Muscle of leg (tissue), 11 donors: ENCODE measurements around the gene SELPLG. TPM values are rescaled to one million over a fixed set of nuclear protein-coding genes. Genes with fewer than 3 reads are reported as not detected.

Source experiments
- DNase-seq: peaks from one replicate; pipeline ENCODE4 v3.0.0; 2013
- H3K27ac ChIP-seq: one replicate; pipeline ENCODE4 v1.5.1; 2013; ENCODE audit warnings: mild to moderate bottlenecking, low read length, control low read depth
- H3K27me3 ChIP-seq: one replicate; pipeline ENCODE4 v1.6.1; 2013; ENCODE audit warnings: low read length; ENCODE audit not compliant: control insufficient read depth, insufficient read depth
- H3K36me3 ChIP-seq: one replicate; pipeline ENCODE4 v1.6.1; 2013; ENCODE audit warnings: low read length; ENCODE audit not compliant: control insufficient read depth, insufficient read depth
- H3K4me1 ChIP-seq: one replicate; pipeline ENCODE4 v1.6.1; 2013; ENCODE audit warnings: low read length; ENCODE audit not compliant: control insufficient read depth, insufficient read depth
- H3K4me3 ChIP-seq: one replicate; pipeline ENCODE4 v1.5.1; 2013; ENCODE audit warnings: low read length, control low read depth
- H3K9me3 ChIP-seq: replicated peaks from 2 replicates; pipeline ENCODE4 v1.6.1; 2013; ENCODE audit warnings: low read depth, low read length; ENCODE audit not compliant: control insufficient read depth
- WGBS: methylation state at CpG from one replicate; pipeline ENCODE4 v1.1.5; 2013; ENCODE audit warnings: missing lambda C conversion rate; ENCODE audit not compliant: insufficient coverage; 5-methylcytosine and 5-hydroxymethylcytosine counted together
- polyA plus RNA-seq, 8 donors: library from polyadenylated mRNA; unstranded; fragments of 120-200 nt; gene quantifications; one replicate each; pipeline versions ENCODE4 v1.2.1 to v1.2.3, GENCODE V29; 2013; ENCODE audit warnings: inconsistent platforms in 1 of 8, low replicate concordance in 1 of 8; ENCODE audit not compliant: insufficient read length in 8 of 8, insufficient read depth in 1 of 8
- total RNA-seq: library from RNA; stranded (reverse); fragments of 120-200 nt; gene quantifications from one replicate; pipeline ENCODE4 v1.2.4, GENCODE V29; 2013

The SELPLG gene
- total and polyA plus RNA-seq, 9 donors, result 2.8 to 5.5 (median 4.2) TPM

DNA sequence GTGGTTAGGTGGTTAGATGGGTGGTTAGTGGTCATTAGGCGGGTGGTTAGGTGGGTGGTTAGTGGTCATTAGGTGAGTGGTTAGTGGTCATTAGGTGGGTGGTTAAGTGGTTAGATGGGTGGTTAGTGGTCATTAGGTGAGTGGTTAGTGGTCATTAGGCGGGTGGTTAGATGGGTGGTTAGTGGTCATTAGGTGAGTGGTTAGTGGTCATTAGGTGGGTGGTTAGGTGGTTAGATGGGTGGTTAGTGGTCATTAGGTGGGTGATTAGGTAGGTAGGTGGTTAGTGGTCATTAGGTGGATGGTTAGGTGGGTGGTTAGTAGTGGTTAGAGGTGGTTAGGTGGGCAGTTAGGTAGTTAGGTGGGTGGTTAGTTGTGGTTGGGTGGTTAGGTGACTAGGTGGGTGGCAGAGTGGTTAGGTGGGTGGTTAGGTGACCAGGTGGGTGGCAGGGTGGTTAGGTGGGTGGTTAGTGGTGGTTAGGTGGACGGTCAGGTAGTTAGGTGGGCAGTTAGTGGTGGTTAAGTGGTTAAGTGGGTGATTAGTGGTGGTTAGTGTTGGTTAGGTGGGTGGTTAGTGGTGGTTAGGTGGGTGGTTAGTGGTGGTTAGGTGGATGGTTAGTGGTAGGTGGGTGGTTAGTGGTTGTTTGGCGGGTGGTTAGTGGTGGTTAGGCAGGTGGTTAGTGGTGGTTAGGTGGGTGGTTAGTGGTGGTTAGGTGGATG lies 27.8 kb downstream of the SELPLG start:
- DNase-seq, result no peak
- no peaks in the 10 kb centered on the region for H3K27me3 ChIP-seq
- H3K9me3 ChIP-seq, result no peaks in the 10 kb centered on the region
- H3K27ac ChIP-seq, result no peak overlapping the region
- peaks cover 43% of the 10 kb centered on the region for H3K4me1 ChIP-seq
- H3K36me3 ChIP-seq, result no peaks in the 10 kb centered on the region
- H3K4me3 ChIP-seq, result no peak overlapping the region
- 100% methylated on average over 4 of the region's 4 CpGs for WGBS

DNA sequence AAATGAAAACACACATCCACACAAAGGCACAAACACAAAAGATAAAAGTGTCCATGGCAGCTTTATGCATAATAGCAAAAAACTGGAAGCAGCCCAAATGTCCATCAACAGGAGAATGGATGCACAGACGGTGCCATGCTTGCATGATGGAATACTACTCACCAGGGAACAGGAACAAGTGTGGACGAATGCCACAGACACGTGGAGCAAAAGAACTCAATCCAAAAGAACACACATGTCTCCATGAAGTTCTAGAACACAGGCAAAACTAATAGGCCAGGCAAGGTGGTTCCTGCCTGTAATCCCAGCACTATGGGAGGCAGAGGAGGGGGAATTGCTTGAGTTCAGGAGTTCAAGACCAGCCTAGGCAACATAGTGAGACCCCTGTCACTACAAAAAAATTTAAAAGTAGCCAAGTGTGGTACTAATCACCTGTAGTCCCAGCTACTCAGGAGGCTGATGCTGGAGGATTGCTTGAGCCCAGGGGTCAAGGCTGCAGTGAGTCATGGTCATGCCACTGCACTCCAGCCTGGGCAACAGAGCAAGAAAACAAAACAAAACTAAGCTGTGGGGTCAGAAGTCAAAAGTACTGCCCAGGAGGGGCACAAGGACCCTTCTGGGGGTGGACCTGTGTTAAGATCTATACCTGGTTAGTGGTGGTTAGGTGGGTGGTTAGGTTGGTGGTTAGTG lies 28.5 kb downstream of the SELPLG start:
- Histone ChIP-seq H3K9me3 (no peaks in the 10 kb centered on the region), H3K4me1 (peaks cover 36% of the 10 kb centered on the region), H3K27ac (no peak overlapping the region), H3K27me3 (no peaks in the 10 kb centered on the region), H3K4me3 (no peak overlapping the region), H3K36me3 (no peaks in the 10 kb centered on the region)
- no CpG with 5 or more reads among the region's 3 CpGs for WGBS
- no peak for DNase-seq

DNA sequence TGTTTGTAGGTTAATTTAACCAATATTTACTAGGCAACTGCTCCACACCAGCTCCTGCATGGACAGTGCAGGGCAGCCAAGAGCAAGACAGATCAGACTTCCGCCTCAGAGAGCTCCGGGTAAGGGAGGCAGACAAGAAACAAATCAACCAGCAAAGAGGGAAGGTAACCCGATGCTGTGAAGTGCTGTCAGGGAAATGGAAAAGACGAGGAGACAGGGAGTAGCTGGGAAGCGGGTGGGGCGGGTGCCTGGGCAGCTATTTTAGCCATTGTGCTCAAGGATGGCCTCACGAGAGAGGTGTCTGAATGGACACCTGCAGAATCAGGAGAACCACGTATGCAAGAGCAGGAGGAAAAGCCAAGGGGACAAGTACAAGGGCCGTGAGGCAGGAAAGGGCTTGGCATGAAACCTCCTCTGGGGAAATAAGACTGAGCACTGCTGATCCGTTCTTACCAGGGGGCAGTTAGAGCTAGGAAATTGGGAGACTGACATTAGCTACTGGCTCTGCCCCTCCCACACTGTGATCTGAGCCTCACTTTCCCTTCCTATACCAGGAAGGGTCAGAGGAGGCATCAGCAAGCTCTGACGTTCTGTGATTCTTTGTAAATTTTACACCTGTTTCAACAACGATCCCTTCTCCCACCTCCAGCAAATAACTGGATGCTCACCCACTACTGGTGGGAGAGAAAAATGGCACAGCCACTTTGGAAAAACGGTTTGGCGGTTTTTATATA lies 29.3 kb downstream of the SELPLG start:
- 33% methylated on average over 11 of the region's 14 CpGs for WGBS
- H3K4me3 ChIP-seq, result no peak overlapping the region
- H3K27me3 ChIP-seq, result no peaks in the 10 kb centered on the region
- no peak overlapping the region for H3K27ac ChIP-seq
- H3K4me1 ChIP-seq, result peaks cover 28% of the 10 kb centered on the region
- no peaks in the 10 kb centered on the region for H3K36me3 ChIP-seq
- DNase-seq, result no peak
- no peaks in the 10 kb centered on the region for H3K9me3 ChIP-seq

DNA sequence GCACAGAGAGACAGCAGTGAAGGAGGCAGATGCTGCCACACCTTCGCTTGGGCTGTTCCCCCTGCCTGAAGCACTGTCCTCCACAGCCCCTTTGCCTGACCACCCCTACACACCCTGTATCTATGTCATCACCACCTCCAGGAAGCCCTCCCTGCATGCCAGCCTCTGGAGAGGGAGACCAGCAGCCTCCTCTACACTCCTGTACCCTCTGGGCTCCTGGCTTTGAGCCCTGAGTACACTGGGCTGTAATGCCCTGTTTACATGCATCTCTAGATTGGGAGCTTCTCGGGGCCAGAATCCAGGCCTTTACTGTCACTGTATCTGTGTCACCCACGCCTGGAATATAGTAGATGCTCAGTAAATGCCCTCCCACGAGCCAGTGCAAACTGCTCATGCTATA lies 30.0 kb downstream of the SELPLG start:
- peaks cover 22% of the 10 kb centered on the region for H3K4me1 ChIP-seq
- H3K27me3 ChIP-seq, result no peaks in the 10 kb centered on the region
- no peak for DNase-seq
- no peak overlapping the region for H3K27ac ChIP-seq
- 94% methylated on average over 3 of the region's 4 CpGs for WGBS
- no peaks in the 10 kb centered on the region for H3K9me3 ChIP-seq
- H3K36me3 ChIP-seq, result no peaks in the 10 kb centered on the region
- H3K4me3 ChIP-seq, result no peak overlapping the region

- WGBS, result 88% methylated on average over 6 of the region's 15 CpGs
- H3K4me3 ChIP-seq, result no peak overlapping the region
These were observed 30.6 kb downstream of the SELPLG start for GRCh38 chr12:108602976-108603704.

DNA sequence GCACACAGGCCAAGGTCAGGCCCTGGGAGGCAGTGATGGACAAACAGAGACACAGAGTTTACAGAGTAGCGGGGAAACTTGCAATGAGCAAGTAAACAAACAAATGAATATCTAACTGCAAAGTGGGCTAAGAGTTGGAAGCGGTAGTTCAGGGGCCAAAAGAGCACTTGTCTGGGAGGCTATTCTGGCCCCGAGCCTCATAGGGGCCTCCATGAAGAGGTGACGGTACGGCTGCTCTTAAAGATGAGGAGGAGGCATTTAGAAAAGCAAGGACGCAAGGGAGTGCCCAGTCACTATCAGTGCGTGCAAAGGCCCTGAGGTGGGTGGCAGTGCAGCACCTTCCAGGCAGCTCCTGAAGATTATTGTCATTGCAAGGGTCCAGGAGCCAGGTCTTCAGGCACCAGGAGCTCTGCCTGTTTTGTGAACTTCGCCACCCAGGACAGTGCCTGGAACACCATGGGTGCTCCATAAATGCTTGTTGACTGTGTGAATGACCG lies 31.4 kb downstream of the SELPLG start:
- Histone ChIP-seq H3K36me3 (no peaks in the 10 kb centered on the region), H3K9me3 (no peaks in the 10 kb centered on the region), H3K4me3 (no peak overlapping the region), H3K27ac (no peak overlapping the region), H3K4me1 (peaks cover 28% of the 10 kb centered on the region), H3K27me3 (no peaks in the 10 kb centered on the region)
- WGBS, result 87% methylated on average over 7 of the region's 9 CpGs
- DNase-seq, result no peak

More at GRCh38 chr12:108602976-108603704, 30.6 kb downstream of the SELPLG start:
- H3K27ac ChIP-seq, result no peak overlapping the region
- peaks cover 23% of the 10 kb centered on the region for H3K4me1 ChIP-seq
- no peak for DNase-seq
- H3K27me3 ChIP-seq, result no peaks in the 10 kb centered on the region
- H3K9me3 ChIP-seq, result no peaks in the 10 kb centered on the region
- H3K36me3 ChIP-seq, result no peaks in the 10 kb centered on the region

DNA sequence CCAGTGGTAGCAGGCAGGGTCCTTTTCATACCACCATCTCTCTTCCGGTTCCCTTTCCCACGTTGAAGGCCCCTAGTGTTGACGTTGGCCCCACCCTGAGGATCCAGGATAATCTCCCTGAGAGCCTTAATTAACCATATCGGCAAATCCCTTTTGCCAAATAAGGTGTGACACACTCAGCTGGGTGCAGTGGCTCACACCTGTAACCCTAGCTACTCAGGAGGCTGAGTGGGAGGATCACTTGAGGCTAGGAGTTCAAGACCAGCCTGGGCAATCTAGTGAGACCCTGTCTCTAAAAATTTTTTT lies 33.0 kb downstream of the SELPLG start:
- H3K36me3 ChIP-seq, result no peaks in the 10 kb centered on the region
- DNase-seq, result no peak
- H3K27ac ChIP-seq, result no peak overlapping the region
- no peaks in the 10 kb centered on the region for H3K27me3 ChIP-seq
- no peak overlapping the region for H3K4me3 ChIP-seq
- peaks cover 37% of the 10 kb centered on the region for H3K4me1 ChIP-seq
- H3K9me3 ChIP-seq, result no peaks in the 10 kb centered on the region
- 58% methylated on average over 4 of the region's 4 CpGs for WGBS

- Histone ChIP-seq H3K9me3 (no peaks in the 10 kb centered on the region), H3K27ac (no peak overlapping the region), H3K4me1 (peaks cover 42% of the 10 kb centered on the region), H3K4me3 (no peak overlapping the region), H3K27me3 (no peaks in the 10 kb centered on the region), H3K36me3 (peaks cover 2% of the 10 kb centered on the region)
- WGBS, result 83% methylated on average over 7 of the region's 10 CpGs
- no peak for DNase-seq
These were observed 33.6 kb downstream of the SELPLG start for GRCh38 chr12:108599948-108600701.

DNA sequence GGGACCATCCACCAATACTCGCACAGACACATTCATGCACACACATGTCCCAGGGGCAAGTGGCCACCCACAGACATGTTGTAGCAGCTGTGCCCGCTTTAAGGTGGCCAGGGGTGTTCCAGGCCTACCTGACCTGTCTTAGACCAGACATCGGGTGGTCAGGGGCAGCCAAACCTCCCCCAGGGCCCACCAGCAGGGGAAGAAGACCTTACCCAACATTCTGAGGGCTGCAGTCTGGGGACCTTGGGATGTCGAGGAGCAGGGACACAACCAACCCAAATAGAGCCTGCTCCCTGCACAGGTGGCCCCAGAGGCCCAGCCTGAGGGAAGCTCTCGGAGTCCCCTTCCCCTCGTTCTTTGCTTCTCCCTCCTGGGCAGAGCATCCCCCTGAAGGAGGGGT lies 34.2 kb downstream of the SELPLG start:
- 77% methylated on average over 3 of the region's 6 CpGs for WGBS

More for the DNA sequence above, 34.2 kb downstream of the SELPLG start:
- H3K4me3 ChIP-seq, result no peak overlapping the region
- H3K9me3 ChIP-seq, result no peaks in the 10 kb centered on the region
- H3K27ac ChIP-seq, result no peak overlapping the region
- H3K36me3 ChIP-seq, result peaks cover 2% of the 10 kb centered on the region
- H3K27me3 ChIP-seq, result no peaks in the 10 kb centered on the region
- H3K4me1 ChIP-seq, result peaks cover 40% of the 10 kb centered on the region
- DNase-seq, result no peak
